HCT116 (cell line): Measurements from ENCODE around the gene CRIP2.

Experiments
- CBX3 ChIP-seq: IDR thresholded peaks from 2 replicates; pipeline ENCODE4 v1.6.1; 2012; ENCODE audit warnings: low read depth
- CEBPB ChIP-seq: IDR thresholded peaks from 2 replicates; pipeline ENCODE4 v1.6.1; 2012; ENCODE audit warnings: low read depth
- CTCF ChIP-seq, 3 experiments: fragments of 200-600 bp in 1 of 3; sonication (generic) in 1 of 3; IDR thresholded peaks in 2 of 3; conservative IDR thresholded peaks in 1 of 3; 2 replicates each; pipeline ENCODE4 v1.5.1; 2012 to 2017; ENCODE audit warnings: low read depth in 2 of 3, low read length in 2 of 3, antibody characterized with exemption in 1 of 3, borderline replicate concordance in 1 of 3, control low read depth in 1 of 3, mild to moderate bottlenecking in 1 of 3, mixed read lengths in 1 of 3, mixed run types in 1 of 3, moderate library complexity in 1 of 3; ENCODE audit not compliant: insufficient read depth in 1 of 3
- EZH2 ChIP-seq: fragments of 200-600 bp; sonication (generic); IDR thresholded peaks from 2 replicates; pipeline ENCODE4 v1.6.1; 2017; ENCODE audit warnings: antibody characterized with exemption, mixed run types
- JUND ChIP-seq: IDR thresholded peaks from 2 replicates; pipeline ENCODE4 v1.6.1; 2012
- POLR2A ChIP-seq: IDR thresholded peaks from 2 replicates; pipeline ENCODE4 v1.7.0; 2011; ENCODE audit warnings: borderline replicate concordance; ENCODE audit not compliant: insufficient read depth, insufficient read length; ENCODE audit errors: extremely low read depth
- POLR2AphosphoS5 ChIP-seq: IDR thresholded peaks from 2 replicates; pipeline ENCODE4 v1.6.1; 2011; ENCODE audit warnings: mild to moderate bottlenecking, low read depth, low read length, moderate library complexity
- RAD21 ChIP-seq: IDR thresholded peaks from 2 replicates; pipeline ENCODE4 v1.6.1; 2012; ENCODE audit warnings: low read depth, mild to moderate bottlenecking
- SIN3A ChIP-seq: IDR thresholded peaks from 2 replicates; pipeline ENCODE4 v1.6.1; 2012; ENCODE audit warnings: low read depth
- ZBTB33 ChIP-seq: IDR thresholded peaks from 2 replicates; pipeline ENCODE4 v1.6.1; 2011; ENCODE audit warnings: mild to moderate bottlenecking, low read length, moderate library complexity; ENCODE audit not compliant: insufficient replicate concordance; ENCODE audit errors: extremely low read depth
- ZFX ChIP-seq: fragments of 450-650 bp; IDR thresholded peaks from 2 replicates; pipeline ENCODE4 v1.6.1; 2017
- ZNF274 ChIP-seq: fragments of 200-500 bp; sonication (Bioruptor generic); IDR thresholded peaks from 2 replicates; pipeline ENCODE4 v1.6.1; 2014; ENCODE audit warnings: mild to moderate bottlenecking, low read depth, low read length, inconsistent platforms

GRCh38 chr14:105480199-105480746 is 5.7 kb downstream of the CRIP2 start:
- TF ChIP-seq SIN3A (no peak), POLR2AphosphoS5 (no peak), CTCF (IDR thresholded peaks at IDR 0.05 in 2 of 3, conservative IDR thresholded peaks at IDR 0.05 in 1 of 3; ENCODE audit: borderline replicate concordance in 1 of 3, insufficient read depth in 1 of 3, low read depth in 2 of 3, low read length in 2 of 3) (no peak), ZBTB33 (no peak), CEBPB (no peak), ZFX (no peak), POLR2A (no peak), ZNF274 (no peak), RAD21 (no peak), EZH2 (no peak), JUND (no peak), CBX3 (no peak)
